Transverse colon (tissue), 4 donors: ENCODE data around the gene NEK1. TPM values are rescaled to one million over a fixed set of nuclear protein-coding genes. Genes with fewer than 3 reads are reported as not detected.

Experiments
- DNase-seq: peaks from one replicate; pipeline ENCODE4 v3.0.0-alpha.2; 2019
- H3K27ac ChIP-seq, 4 donors: fragments of 200-600 bp; sonication (generic); 2 replicates each; pipeline ENCODE4 v1.5.1; 2016 to 2018; ENCODE audit warnings: inconsistent platforms in 4 of 4
- H3K27me3 ChIP-seq: fragments of 200-600 bp; sonication (generic); 2 replicates; pipeline ENCODE4 v1.5.1; 2017; ENCODE audit warnings: inconsistent platforms
- H3K36me3 ChIP-seq, 4 donors: fragments of 200-600 bp; sonication (generic); 2 replicates each; pipeline ENCODE4 v1.5.1; 2017 to 2019; ENCODE audit warnings: inconsistent platforms in 4 of 4
- H3K4me1 ChIP-seq, 4 donors: fragments of 200-600 bp; sonication (generic); 2 replicates each; pipeline ENCODE4 v1.5.1; 2017 to 2020; ENCODE audit warnings: inconsistent platforms in 4 of 4
- H3K4me3 ChIP-seq, 4 donors: fragments of 200-600 bp; sonication (generic); 1 replicate in 1 of 4; 2 replicates in 3 of 4; pipeline versions ENCODE4 v1.5.1 to v1.6.1; 2017 to 2019; ENCODE audit warnings: inconsistent platforms in 4 of 4
- H3K9me3 ChIP-seq, 2 donors: fragments of 200-600 bp; sonication (generic); 2 replicates each; pipeline ENCODE4 v1.5.1; 2017 to 2019; ENCODE audit warnings: inconsistent platforms in 2 of 2
- EP300 ChIP-seq: sonication (generic); formaldehyde crosslinking; IDR thresholded peaks from one replicate; pipeline ENCODE4 v1.6.1; 2017; ENCODE audit warnings: antibody characterized with exemption, low read depth
- POLR2A ChIP-seq: fragments of 450-650 bp; IDR thresholded peaks from one replicate; pipeline ENCODE4 v1.6.1; 2016; ENCODE audit warnings: antibody characterized with exemption, mild to moderate bottlenecking, moderate library complexity
- POLR2AphosphoS5 ChIP-seq, 3 donors: sonication (generic); formaldehyde crosslinking; IDR thresholded peaks; one replicate each; pipeline ENCODE4 v1.6.1; 2016; ENCODE audit warnings: antibody characterized with exemption in 3 of 3
- WGBS, 2 donors: methylation state at CpG; one replicate each; pipeline ENCODE4 v1.1.5; 2018; ENCODE audit warnings: low coverage in 1 of 2; 5-methylcytosine and 5-hydroxymethylcytosine counted together
- in situ Hi-C, 4 donors: fragments of 200-750 bp; cut with MboI; loops; one replicate each; pipeline versions ENCODE4 v1.15.0 to v1.15.1; 2017; ENCODE audit warnings: low sequenced_read_pairs in 3 of 4, low pct_ligation_motif_present in 1 of 4, low pct_unique_long_range_greater_than_20kb in 1 of 4
- intact Hi-C: fragments of 100-400 bp; cut with DNase I; formaldehyde crosslinking; loops from one replicate; pipeline ENCODE4 v1.15.1; 2023; ENCODE audit warnings: low total_unique reads
- total RNA-seq, 4 donors: library from RNA; depleted of rRNA; stranded (reverse); fragments of >200 nt; gene quantifications; one replicate each; pipeline ENCODE4 v1.1.0, GENCODE V29; 2016
- TF ChIP-seq, protein P1 (sequence below), 5 experiments: fragments of 200-600 bp in 3 of 5; fragments of 450-650 bp in 2 of 5; sonication (generic) in 3 of 5; IDR thresholded peaks; 1 replicate in 2 of 5; 2 replicates in 3 of 5; pipeline ENCODE4 v1.5.1; 2016 to 2017; ENCODE audit warnings: antibody characterized with exemption in 5 of 5, inconsistent platforms in 3 of 5, mild to moderate bottlenecking in 2 of 5, moderate library complexity in 1 of 5

NEK1 gene
- total RNA-seq, 4 donors from 2014 or later, result 7.6 to 14.9 (median 10.2) TPM

DNA sequence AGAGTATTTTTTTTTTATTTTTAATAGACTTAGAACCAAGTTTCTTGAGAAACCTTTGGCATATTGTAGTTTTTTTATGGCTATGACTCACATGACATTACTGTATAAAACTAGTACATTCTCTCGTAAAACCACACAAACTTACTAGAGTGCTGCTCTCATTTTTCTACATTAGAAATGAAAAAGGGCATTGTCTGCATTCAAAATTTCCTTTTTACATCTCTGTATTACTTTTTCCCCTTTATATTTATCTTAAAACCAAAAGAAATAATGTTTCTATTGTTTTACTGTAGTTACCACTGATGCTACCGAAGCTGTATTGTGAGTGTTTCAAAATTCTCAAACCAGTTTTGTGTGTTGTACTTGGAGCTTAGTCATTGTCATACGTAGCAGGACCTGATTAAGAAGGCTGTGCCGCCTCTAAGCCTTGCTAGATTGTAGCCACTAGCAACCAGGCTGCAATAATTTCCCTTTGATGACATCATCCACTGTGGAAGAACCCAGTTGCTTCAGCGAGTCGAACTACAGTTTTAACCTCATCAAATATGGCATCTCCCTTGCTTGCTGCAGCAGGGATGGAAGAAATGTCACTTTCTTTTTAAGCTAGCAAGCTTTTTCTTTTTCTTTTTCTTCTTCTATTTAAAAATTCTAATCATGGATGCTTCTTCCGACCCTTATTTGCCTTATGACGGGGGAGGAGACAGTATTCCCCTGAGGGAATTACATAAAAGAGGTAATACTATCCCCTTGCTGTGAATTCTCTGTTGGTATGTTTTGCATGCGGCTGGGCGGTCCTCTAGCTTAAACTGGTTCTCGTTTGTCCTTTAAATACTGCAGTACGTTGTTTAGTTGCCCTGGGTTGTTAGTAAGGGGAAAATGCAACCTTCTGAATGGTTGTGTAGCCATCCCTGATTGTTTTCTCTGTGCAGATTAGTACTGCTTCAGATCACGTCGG is 47.6 kb upstream of the NEK1 start:
- WGBS, 2 donors, result 2 to 11% methylated on average over 7 to 14 of the region's 14 CpGs
- intact Hi-C loops, result loop anchor here (5.0 kb wide), 1 partner anchor 38 kb away; the partner anchor contains the start of gene CLCN3
- H3K27me3 ChIP-seq, result no peaks in the 10 kb centered on the region

DNA sequence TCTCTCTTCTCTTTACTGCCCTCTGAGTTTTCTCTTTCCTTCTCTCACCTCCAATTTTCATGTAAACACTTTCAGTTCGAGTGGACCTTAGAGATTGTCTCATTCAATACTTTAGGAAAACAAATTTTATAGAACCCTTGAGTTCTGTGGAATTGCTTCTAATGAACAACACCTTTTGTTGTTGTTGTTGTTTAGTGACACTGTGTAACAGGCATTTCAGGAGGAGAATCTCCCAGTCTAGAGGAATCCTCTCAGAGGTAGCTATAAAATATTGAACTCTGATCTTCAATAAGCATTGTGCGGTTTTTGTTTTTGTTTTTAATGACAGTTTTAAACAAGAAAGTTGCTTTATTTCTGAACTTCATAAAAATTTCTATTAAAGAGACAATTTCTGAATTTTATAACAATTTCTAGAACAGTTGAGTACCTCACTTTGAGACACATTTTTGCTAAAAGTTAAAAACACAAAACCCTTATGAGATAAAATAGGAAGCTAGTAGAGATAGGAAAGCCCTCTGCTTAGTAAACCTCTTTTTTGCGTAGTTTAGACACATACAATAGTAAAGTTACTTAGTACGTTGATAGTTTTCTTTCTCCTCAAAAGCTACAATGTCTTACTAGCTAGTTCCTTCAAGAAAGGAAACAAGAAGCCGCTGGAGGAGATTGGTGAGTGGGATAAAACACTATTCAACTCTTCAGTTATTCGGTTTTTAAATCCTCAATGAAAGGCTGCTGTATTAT is 46.8 kb upstream of the NEK1 start:
- Histone ChIP-seq H3K9me3 (no peaks in the 10 kb centered on the region), H3K27ac (peak overlapping the region; percentile 84 to 93 (median 88)), H3K27me3 (no peaks in the 10 kb centered on the region), H3K36me3 (no peaks in the 10 kb centered on the region), H3K4me3 (peak overlapping the region in 3 of 4 donors; percentile 35 to 52 (median 38)), H3K4me1 (peaks cover 3 to 71% (median 52%) of the 10 kb centered on the region in 4 donors)
- 41 to 53% methylated on average over 6 of the region's 6 CpGs for WGBS, 2 donors
- no peak for DNase-seq
- intact Hi-C loops (no loop called here), in situ Hi-C loops (no loop called here)
- TF ChIP-seq POLR2AphosphoS5 (IDR thresholded peaks at IDR 0.05) (no peak), POLR2A (no peak)

More for the DNA sequence above, 47.6 kb upstream of the NEK1 start:
- peak overlapping the region; percentile 4 to 52 (median 36) for H3K4me3 ChIP-seq
- peak overlapping the region; percentile 84 to 93 (median 88) for H3K27ac ChIP-seq
- H3K36me3 ChIP-seq, result no peaks in the 10 kb centered on the region
- H3K9me3 ChIP-seq, result no peaks in the 10 kb centered on the region
- H3K4me1 ChIP-seq, result peaks cover 8 to 79% (median 60%) of the 10 kb centered on the region in 4 donors
- DNase-seq, result peak; percentile 78
- in situ Hi-C loops, result loop anchor here in 1 of 4 donors (10.0 kb wide), 1 partner anchor 45 kb away; the partner anchor contains the start of gene NEK1
- TF ChIP-seq POLR2A, result peak; percentile 77
- TF ChIP-seq EP300, result no peak
- peak; percentile 82 to 86 (median 83) for TF ChIP-seq POLR2AphosphoS5 (IDR thresholded peaks at IDR 0.05)
- TF ChIP-seq, protein P1, sequence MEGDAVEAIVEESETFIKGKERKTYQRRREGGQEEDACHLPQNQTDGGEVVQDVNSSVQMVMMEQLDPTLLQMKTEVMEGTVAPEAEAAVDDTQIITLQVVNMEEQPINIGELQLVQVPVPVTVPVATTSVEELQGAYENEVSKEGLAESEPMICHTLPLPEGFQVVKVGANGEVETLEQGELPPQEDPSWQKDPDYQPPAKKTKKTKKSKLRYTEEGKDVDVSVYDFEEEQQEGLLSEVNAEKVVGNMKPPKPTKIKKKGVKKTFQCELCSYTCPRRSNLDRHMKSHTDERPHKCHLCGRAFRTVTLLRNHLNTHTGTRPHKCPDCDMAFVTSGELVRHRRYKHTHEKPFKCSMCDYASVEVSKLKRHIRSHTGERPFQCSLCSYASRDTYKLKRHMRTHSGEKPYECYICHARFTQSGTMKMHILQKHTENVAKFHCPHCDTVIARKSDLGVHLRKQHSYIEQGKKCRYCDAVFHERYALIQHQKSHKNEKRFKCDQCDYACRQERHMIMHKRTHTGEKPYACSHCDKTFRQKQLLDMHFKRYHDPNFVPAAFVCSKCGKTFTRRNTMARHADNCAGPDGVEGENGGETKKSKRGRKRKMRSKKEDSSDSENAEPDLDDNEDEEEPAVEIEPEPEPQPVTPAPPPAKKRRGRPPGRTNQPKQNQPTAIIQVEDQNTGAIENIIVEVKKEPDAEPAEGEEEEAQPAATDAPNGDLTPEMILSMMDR (IDR thresholded peaks at IDR 0.05), result no peak

DNA sequence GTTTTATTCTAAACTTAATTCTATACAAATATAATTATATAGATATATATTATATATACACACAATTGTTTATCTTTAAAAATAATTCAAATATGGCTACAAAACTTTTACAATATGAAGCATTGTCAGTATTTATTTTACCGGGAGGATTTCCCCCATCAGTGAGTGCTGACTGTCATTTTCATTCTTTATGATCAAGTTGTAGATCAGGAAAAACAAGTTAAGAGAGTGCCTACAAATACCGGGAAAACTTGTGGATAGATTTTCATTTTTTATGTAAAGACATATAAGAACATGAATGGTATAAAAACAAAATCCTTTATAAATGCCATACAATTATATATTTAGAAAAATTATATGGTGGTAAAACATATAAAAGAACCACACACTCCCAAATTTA is 45.8 kb upstream of the NEK1 start:
- in situ Hi-C loops, result no loop called here
- intact Hi-C loops, result no loop called here
- TF ChIP-seq, protein P1 (IDR thresholded peaks at IDR 0.05), result no peak
- TF ChIP-seq POLR2AphosphoS5 (IDR thresholded peaks at IDR 0.05), result peak in 1 of 3 donors; percentile 4
- DNase-seq, result no peak
- H3K4me3 ChIP-seq, result peak overlapping the region in 1 of 4 donors; percentile 14
- H3K36me3 ChIP-seq, result no peaks in the 10 kb centered on the region
- no peaks in the 10 kb centered on the region for H3K9me3 ChIP-seq
- 28 to 40% methylated on average over 2 of the region's 2 CpGs for WGBS, 2 donors
- H3K27ac ChIP-seq, result peak overlapping the region; percentile 84 to 93 (median 88)
- H3K27me3 ChIP-seq, result no peaks in the 10 kb centered on the region
- peaks cover 3 to 61% (median 43%) of the 10 kb centered on the region in 4 donors for H3K4me1 ChIP-seq

- no peak for DNase-seq
- H3K36me3 ChIP-seq, result no peaks in the 10 kb centered on the region
- in situ Hi-C loops, result no loop called here
- intact Hi-C loops, result no loop called here
- WGBS, 2 donors, result 40 to 46% methylated on average over 3 of the region's 3 CpGs
- peaks cover 3 to 56% (median 41%) of the 10 kb centered on the region in 4 donors for H3K4me1 ChIP-seq
- H3K9me3 ChIP-seq, result no peaks in the 10 kb centered on the region
- H3K27ac ChIP-seq, result peak overlapping the region; percentile 84 to 93 (median 88)
- peak overlapping the region in 1 of 4 donors; percentile 19 for H3K4me3 ChIP-seq
- peak in 2 of 3 donors; percentile 33 to 49 for TF ChIP-seq POLR2AphosphoS5 (IDR thresholded peaks at IDR 0.05)
- TF ChIP-seq, protein P1 (IDR thresholded peaks at IDR 0.05), result no peak
- no peaks in the 10 kb centered on the region for H3K27me3 ChIP-seq
Observed at GRCh38 chr4:169657470-169658107, 45.2 kb upstream of the NEK1 start.
